ENCODE data around the gene AP4E1. TPM values are rescaled to one million over a fixed set of nuclear protein-coding genes. Genes with fewer than 3 reads are reported as not detected.
"Not testable (repeated sequence)": the region's sequence is repeated elsewhere in the genome, so short reads cannot be mapped to it uniquely, and the experiment has no call there.

Gene AP4E1
- total RNA-seq, 2 experiments from 2014 or later = 7.6 to 14.8 TPM

DNA sequence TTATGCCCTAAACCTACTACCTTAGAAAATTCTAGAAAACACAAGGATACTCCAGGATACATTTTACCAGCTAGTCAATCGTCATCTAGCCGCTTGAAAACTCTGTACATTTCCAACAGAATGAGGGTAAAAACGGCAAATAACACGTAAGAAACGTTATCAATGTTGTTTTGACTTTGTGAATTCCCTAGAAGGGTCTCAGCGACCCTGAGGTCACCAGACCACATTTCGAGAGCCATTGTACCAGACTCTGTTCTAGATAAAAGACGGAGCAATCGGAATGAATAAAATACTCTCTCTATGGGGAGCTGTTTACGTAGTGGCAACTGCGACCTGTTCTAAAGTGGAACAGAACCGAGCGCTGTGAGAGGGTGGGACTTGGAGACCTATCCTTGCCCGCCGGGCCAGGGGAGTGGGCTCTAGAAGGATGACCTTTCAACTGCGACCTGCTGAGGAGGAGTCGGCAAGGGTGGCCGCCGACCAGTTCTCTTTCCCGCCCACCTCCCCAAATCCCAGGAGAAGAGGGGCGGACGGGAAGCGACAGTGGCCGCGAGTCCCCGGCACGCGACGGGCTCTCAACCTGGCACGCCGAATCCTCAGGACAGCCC, 778 bp upstream of the AP4E1 start:
- H4K20me1 ChIP-seq (ENCODE audit: insufficient read depth, low read length) = no peaks in the 10 kb centered on the region
- peaks cover 15% of the 10 kb centered on the region for H3K4me1 ChIP-seq (ENCODE audit: insufficient read depth, low read length, poor library complexity, severe bottlenecking)
- POLR2A ChIA-PET = interaction anchor here (0.5 kb wide), 1 partner anchor 272 kb away, joined by 3 read pairs; no protein-coding TSS in a partner anchor
- TF ChIP-seq EZH2phosphoT487 (IDR thresholded peaks at IDR 0.05; ENCODE audit: borderline replicate concordance, low read depth, low read length) = no peak
- TF ChIP-seq, protein P1, sequence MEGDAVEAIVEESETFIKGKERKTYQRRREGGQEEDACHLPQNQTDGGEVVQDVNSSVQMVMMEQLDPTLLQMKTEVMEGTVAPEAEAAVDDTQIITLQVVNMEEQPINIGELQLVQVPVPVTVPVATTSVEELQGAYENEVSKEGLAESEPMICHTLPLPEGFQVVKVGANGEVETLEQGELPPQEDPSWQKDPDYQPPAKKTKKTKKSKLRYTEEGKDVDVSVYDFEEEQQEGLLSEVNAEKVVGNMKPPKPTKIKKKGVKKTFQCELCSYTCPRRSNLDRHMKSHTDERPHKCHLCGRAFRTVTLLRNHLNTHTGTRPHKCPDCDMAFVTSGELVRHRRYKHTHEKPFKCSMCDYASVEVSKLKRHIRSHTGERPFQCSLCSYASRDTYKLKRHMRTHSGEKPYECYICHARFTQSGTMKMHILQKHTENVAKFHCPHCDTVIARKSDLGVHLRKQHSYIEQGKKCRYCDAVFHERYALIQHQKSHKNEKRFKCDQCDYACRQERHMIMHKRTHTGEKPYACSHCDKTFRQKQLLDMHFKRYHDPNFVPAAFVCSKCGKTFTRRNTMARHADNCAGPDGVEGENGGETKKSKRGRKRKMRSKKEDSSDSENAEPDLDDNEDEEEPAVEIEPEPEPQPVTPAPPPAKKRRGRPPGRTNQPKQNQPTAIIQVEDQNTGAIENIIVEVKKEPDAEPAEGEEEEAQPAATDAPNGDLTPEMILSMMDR (conservative IDR thresholded peaks at IDR 0.05; ENCODE audit: low read length) = no peak
- no peaks in the 10 kb centered on the region for H3K9me2 ChIP-seq (ENCODE audit: insufficient read depth, low read length)
- peak overlapping the region; percentile 83 for H2AFZ ChIP-seq (ENCODE audit: low read length)
- intact Hi-C loops (cut with micrococcal nuclease; ENCODE audit: unreplicated experiment) = loop anchor here (2.0 to 10.0 kb wide), 2 partner anchors 463 to 553 kb away; partner anchors contain the start of gene GABPB1
- H3K27ac ChIP-seq (ENCODE audit: low read depth, low read length, poor library complexity, severe bottlenecking) = peak overlapping the region; percentile 51
- CTCF ChIA-PET (ENCODE audit: unreplicated experiment) = interaction anchor here (0.5 kb wide), 1 partner anchor 26 kb away, joined by 3 read pairs; no protein-coding TSS in a partner anchor
- H3K9me3 ChIP-seq (ENCODE audit: low read length) = no peaks in the 10 kb centered on the region
- H3K4me3 ChIP-seq (ENCODE audit: low read depth, low read length, poor library complexity, severe bottlenecking) = peak overlapping the region; percentile 94
- TSS peak; percentile 74 for BruUV-seq (replicated peaks)
- peak; percentile 58 for DNase-seq (ENCODE audit: low spot score)
- H3K36me3 ChIP-seq (ENCODE audit: insufficient read depth, low read length) = peaks cover 17% of the 10 kb centered on the region
- peak overlapping the region; percentile 85 for H3K4me2 ChIP-seq (ENCODE audit: low read length)
- H3K79me2 ChIP-seq (ENCODE audit: insufficient read depth, low read depth, low read length) = peaks cover 22% of the 10 kb centered on the region

DNA sequence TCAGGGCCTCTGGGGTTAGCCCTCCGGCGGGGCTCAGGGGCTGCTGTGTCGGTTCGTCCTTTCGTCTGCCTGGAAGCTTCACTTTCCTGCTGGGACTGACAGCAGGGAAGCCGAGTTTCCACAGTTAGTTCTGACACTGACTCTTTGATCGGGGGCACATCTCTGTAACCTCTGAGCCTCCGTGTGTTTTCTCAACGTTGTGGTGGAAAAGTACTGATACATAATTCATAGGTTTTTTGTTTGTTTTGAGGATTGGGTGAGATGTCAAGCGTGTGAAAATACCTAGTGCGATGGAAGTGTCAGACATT, 481 bp downstream of the AP4E1 start:
- no peaks in the 10 kb centered on the region for H3K9me2 ChIP-seq (ENCODE audit: insufficient read depth, low read length)
- TF ChIP-seq EZH2phosphoT487 (IDR thresholded peaks at IDR 0.05; ENCODE audit: borderline replicate concordance, low read depth, low read length) = no peak
- TF ChIP-seq, protein P1 (conservative IDR thresholded peaks at IDR 0.05; ENCODE audit: low read length) = no peak
- DNase-seq (ENCODE audit: low spot score) = no peak
- H3K9me3 ChIP-seq (ENCODE audit: low read length) = no peaks in the 10 kb centered on the region
- H3K36me3 ChIP-seq (ENCODE audit: insufficient read depth, low read length) = peaks cover 28% of the 10 kb centered on the region
- H3K4me3 ChIP-seq (ENCODE audit: low read depth, low read length, poor library complexity, severe bottlenecking) = peak overlapping the region; percentile 94
- BruUV-seq (replicated peaks) = no TSS peak
- POLR2A ChIA-PET = interaction anchor here (0.6 to 1.0 kb wide), 3 partner anchors 39 to 1465 kb away, joined by 3 read pairs; partner anchors contain the start of gene GABPB1
- H2AFZ ChIP-seq (ENCODE audit: low read length) = peak overlapping the region; percentile 87
- intact Hi-C loops (cut with micrococcal nuclease; ENCODE audit: unreplicated experiment) = loop anchor here (2.0 to 10.0 kb wide), 2 partner anchors 464 to 554 kb away; partner anchors contain the start of gene GABPB1
- peak overlapping the region; percentile 86 for H3K4me2 ChIP-seq (ENCODE audit: low read length)
- H3K79me2 ChIP-seq (ENCODE audit: insufficient read depth, low read depth, low read length) = peaks cover 22% of the 10 kb centered on the region
- no peaks in the 10 kb centered on the region for H4K20me1 ChIP-seq (ENCODE audit: insufficient read depth, low read length)
- H3K27ac ChIP-seq (ENCODE audit: low read depth, low read length, poor library complexity, severe bottlenecking) = peak overlapping the region; percentile 45
- CTCF ChIA-PET (ENCODE audit: unreplicated experiment) = no interaction called here
- H3K4me1 ChIP-seq (ENCODE audit: insufficient read depth, low read length, poor library complexity, severe bottlenecking) = peaks cover 15% of the 10 kb centered on the region

DNA sequence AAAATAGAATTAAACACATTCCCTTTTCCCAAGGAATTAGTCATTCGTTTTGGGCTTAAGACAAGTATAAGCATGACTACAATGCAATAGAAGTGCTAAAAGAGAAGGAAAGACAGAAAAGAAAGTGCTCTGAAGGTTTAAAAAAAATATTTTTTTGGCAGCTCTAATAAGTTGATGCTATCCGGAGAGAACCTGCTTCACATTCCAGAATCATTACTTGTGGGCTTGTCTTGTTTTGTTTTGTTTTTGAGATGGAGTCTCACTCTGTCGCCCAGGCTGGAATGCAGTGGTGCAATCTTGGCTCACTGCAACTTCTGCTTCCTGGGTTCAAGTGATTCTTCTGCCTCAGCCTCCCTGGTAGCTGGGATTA, 1.9 kb downstream of the AP4E1 start:
- CTCF ChIA-PET (ENCODE audit: unreplicated experiment); H3K4me2 ChIP-seq (ENCODE audit: low read length): not testable (repeated sequence)
- TSS peak; percentile 47 for BruUV-seq (replicated peaks)

More for the DNA sequence above, 1.9 kb downstream of the AP4E1 start:
- intact Hi-C loops (cut with micrococcal nuclease; ENCODE audit: unreplicated experiment); H3K9me3 ChIP-seq (ENCODE audit: low read length); H4K20me1 ChIP-seq (ENCODE audit: insufficient read depth, low read length); H3K27ac ChIP-seq (ENCODE audit: low read depth, low read length, poor library complexity, severe bottlenecking); H2AFZ ChIP-seq (ENCODE audit: low read length); H3K9me2 ChIP-seq (ENCODE audit: insufficient read depth, low read length); DNase-seq (ENCODE audit: low spot score); H3K4me3 ChIP-seq (ENCODE audit: low read depth, low read length, poor library complexity, severe bottlenecking); POLR2A ChIA-PET: not testable (repeated sequence)
- peaks cover 22% of the 10 kb centered on the region for H3K79me2 ChIP-seq (ENCODE audit: insufficient read depth, low read depth, low read length)
- H3K4me1 ChIP-seq (ENCODE audit: insufficient read depth, low read length, poor library complexity, severe bottlenecking) = peaks cover 15% of the 10 kb centered on the region
- peaks cover 34% of the 10 kb centered on the region for H3K36me3 ChIP-seq (ENCODE audit: insufficient read depth, low read length)

All from OCI-LY7 (cell line).